Liver (tissue), 9 donors: ENCODE measurements around the gene RAB40AL. TPM values are rescaled to one million over a fixed set of nuclear protein-coding genes. Genes with fewer than 3 reads are reported as not detected.
A peak's percentile ranks its signal among the peaks of the same experiment; 100 is the strongest.

ENCODE experiments used
- DNase-seq: peaks from one replicate; pipeline ENCODE4 v3.0.0-alpha.2; 2017; ENCODE audit warnings: low spot score
- H3K27ac ChIP-seq, 2 donors: one replicate each; pipeline ENCODE4 v1.7.0; 2013; ENCODE audit warnings: inconsistent platforms in 2 of 2, low read length in 2 of 2, control low read depth in 1 of 2, low read depth in 1 of 2, mild to moderate bottlenecking in 1 of 2
- H3K27me3 ChIP-seq, 4 donors: one replicate each; pipeline versions ENCODE4 v1.6.1 to v1.7.0; 2013; ENCODE audit warnings: low read length in 3 of 4, inconsistent platforms in 1 of 4, mild to moderate bottlenecking in 1 of 4, moderate library complexity in 1 of 4; ENCODE audit not compliant: control insufficient read depth in 4 of 4, insufficient read depth in 4 of 4
- H3K36me3 ChIP-seq, 4 donors: one replicate each; pipeline versions ENCODE4 v1.6.1 to v1.7.0; 2013; ENCODE audit warnings: low read length in 3 of 4, mild to moderate bottlenecking in 3 of 4, low read depth in 1 of 4, moderate library complexity in 1 of 4; ENCODE audit not compliant: control insufficient read depth in 4 of 4, insufficient read depth in 3 of 4
- H3K4me1 ChIP-seq, 4 donors: one replicate each; pipeline versions ENCODE4 v1.6.1 to v1.7.0; 2013; ENCODE audit warnings: low read length in 3 of 4, mild to moderate bottlenecking in 3 of 4, moderate library complexity in 1 of 4; ENCODE audit not compliant: control insufficient read depth in 4 of 4, insufficient read depth in 4 of 4
- H3K4me3 ChIP-seq, 3 donors: one replicate each; pipeline versions ENCODE4 v1.6.1 to v1.7.0; 2013; ENCODE audit warnings: low read length in 3 of 3, control low read depth in 1 of 3, low read depth in 1 of 3, mild to moderate bottlenecking in 1 of 3
- H3K9ac ChIP-seq, 2 donors: one replicate each; pipeline ENCODE4 v1.7.0; 2013; ENCODE audit warnings: low read length in 2 of 2, mild to moderate bottlenecking in 2 of 2, moderate library complexity in 2 of 2, control low read depth in 1 of 2, low read depth in 1 of 2
- H3K9me3 ChIP-seq, 4 donors: one replicate each; pipeline versions ENCODE4 v1.6.1 to v1.7.0; 2013; ENCODE audit warnings: low read length in 3 of 4; ENCODE audit not compliant: control insufficient read depth in 4 of 4
- CTCF ChIP-seq: fragments of 150-350 bp; IDR thresholded peaks from 2 replicates; pipeline ENCODE4 v1.5.1; 2017; ENCODE audit warnings: improper control_type of control experiment, low read depth, low read length; ENCODE audit not compliant: missing input control
- EGR1 ChIP-seq, 2 donors: IDR thresholded peaks; 2 replicates each; pipeline ENCODE4 v1.6.1; 2016 to 2018; ENCODE audit warnings: antibody characterized with exemption in 2 of 2, low read depth in 2 of 2
- FOXA1 ChIP-seq: IDR thresholded peaks from 2 replicates; pipeline ENCODE4 v1.6.1; 2016; ENCODE audit warnings: antibody characterized with exemption
- FOXA2 ChIP-seq: IDR thresholded peaks from 2 replicates; pipeline ENCODE4 v1.6.1; 2016; ENCODE audit warnings: antibody characterized with exemption
- HNF4A ChIP-seq, 2 donors: conservative IDR thresholded peaks; 2 replicates each; pipeline ENCODE4 v1.6.1; 2016; ENCODE audit warnings: antibody characterized with exemption in 2 of 2, mild to moderate bottlenecking in 2 of 2
- HNF4G ChIP-seq: IDR thresholded peaks from 2 replicates; pipeline ENCODE4 v1.6.1; 2016; ENCODE audit warnings: antibody characterized with exemption
- JUND ChIP-seq, 2 donors: IDR thresholded peaks; 2 replicates each; pipeline ENCODE4 v1.6.1; 2016; ENCODE audit warnings: antibody characterized with exemption in 2 of 2
- MAX ChIP-seq: IDR thresholded peaks from 2 replicates; pipeline ENCODE4 v1.6.1; 2016; ENCODE audit warnings: antibody characterized with exemption
- NR2F2 ChIP-seq: IDR thresholded peaks from 2 replicates; pipeline ENCODE4 v1.6.1; 2016; ENCODE audit warnings: antibody characterized with exemption
- RAD21 ChIP-seq, 2 donors: IDR thresholded peaks; 2 replicates each; pipeline ENCODE4 v1.6.1; 2016; ENCODE audit warnings: antibody characterized with exemption in 2 of 2, mild to moderate bottlenecking in 2 of 2
- REST ChIP-seq: IDR thresholded peaks from 2 replicates; pipeline ENCODE4 v1.6.1; 2016; ENCODE audit warnings: antibody characterized with exemption, mild to moderate bottlenecking
- RXRA ChIP-seq, 2 donors: IDR thresholded peaks; 2 replicates each; pipeline ENCODE4 v1.6.1; 2017 to 2018; ENCODE audit warnings: antibody characterized with exemption in 2 of 2, mild to moderate bottlenecking in 1 of 2
- SP1 ChIP-seq: IDR thresholded peaks from 2 replicates; pipeline ENCODE4 v1.6.1; 2018; ENCODE audit warnings: antibody characterized with exemption, mild to moderate bottlenecking
- YY1 ChIP-seq: IDR thresholded peaks from 2 replicates; pipeline ENCODE4 v1.6.1; 2016; ENCODE audit warnings: antibody characterized with exemption, mild to moderate bottlenecking
- ZBTB33 ChIP-seq: IDR thresholded peaks from 2 replicates; pipeline ENCODE4 v1.6.1; 2016; ENCODE audit warnings: antibody characterized with exemption
- WGBS: extraction: QIAGEN DNeasy Blood & Tissue Kit; methylation state at CpG from one replicate; pipeline ENCODE4 v1.1.7; 2013; 5-methylcytosine and 5-hydroxymethylcytosine counted together
- polyA plus RNA-seq, 2 donors: library from polyadenylated mRNA; stranded (reverse) in 1 of 2; unstranded in 1 of 2; fragments of 200-250 nt in 1 of 2; fragments of >200 nt in 1 of 2; fragmentation: Nextera tagmentation in 1 of 2; extraction: Ambion mirVana in 1 of 2; gene quantifications; one replicate each; pipeline versions ENCODE4 v1.2.1 to v1.2.3, GENCODE V29; 2013 to 2015
- total RNA-seq, 2 donors: library from RNA; depleted of rRNA; stranded (reverse); fragments of >200 nt; gene quantifications; one replicate each; pipeline ENCODE4 v1.2.3, GENCODE V29; 2014
- donor health status: healthy.
- donor health status: healthy.
- donor health status: healthy.
- donor health status: healthy.
- donor health status: healthy.

RAB40AL gene
- total and polyA plus RNA-seq, 4 donors: 0.14 to 0.75 (median 0.53) TPM; not detected in 1

GRCh38 chrX:102950908-102951866 is 14.1 kb downstream of the RAB40AL start:
- no peak overlapping the region for H3K27ac ChIP-seq
- H3K36me3 ChIP-seq: no peaks in the 10 kb centered on the region
- peak overlapping the region in 1 of 3 donors; percentile 36 for H3K4me3 ChIP-seq
- DNase-seq: peak; percentile 56
- TF ChIP-seq CTCF: peak; percentile 61
- peak; percentile 53 to 71 for TF ChIP-seq RAD21 (IDR thresholded peaks at IDR 0.05)
- no peak for TF ChIP-seq MAX
- WGBS: 5% methylated on average over 14 of the region's 14 CpGs
- peaks cover 0 to 2% (median 0%) of the 10 kb centered on the region in 4 donors for H3K27me3 ChIP-seq
- H3K4me1 ChIP-seq: peaks cover 0 to 5% (median 3%) of the 10 kb centered on the region in 4 donors
- H3K9me3 ChIP-seq: no peaks in the 10 kb centered on the region
- no peak overlapping the region for H3K9ac ChIP-seq

GRCh38 chrX:102957751-102958150 is 20.7 kb downstream of the RAB40AL start:
- no peaks in the 10 kb centered on the region for H3K36me3 ChIP-seq
- no peak for TF ChIP-seq RAD21 (IDR thresholded peaks at IDR 0.05)
- TF ChIP-seq SP1: no peak
- no peak for TF ChIP-seq JUND (IDR thresholded peaks at IDR 0.05)
- no peak for TF ChIP-seq RXRA (IDR thresholded peaks at IDR 0.05)
- no peak for TF ChIP-seq EGR1 (IDR thresholded peaks at IDR 0.05; ENCODE audit: low read depth in 2 of 2)
- no peak for TF ChIP-seq FOXA2
- TF ChIP-seq MAX: no peak
- no peak for TF ChIP-seq NR2F2
- TF ChIP-seq YY1: no peak
- TF ChIP-seq REST: no peak
- no peak for TF ChIP-seq HNF4A (conservative IDR thresholded peaks at IDR 0.05)
- no peak for TF ChIP-seq CTCF
- TF ChIP-seq FOXA1: no peak
- no peak for TF ChIP-seq ZBTB33
- TF ChIP-seq HNF4G: no peak
- H3K27ac ChIP-seq: no peak overlapping the region
- no peak overlapping the region for H3K9ac ChIP-seq
- H3K4me3 ChIP-seq: no peak overlapping the region
- no peaks in the 10 kb centered on the region for H3K27me3 ChIP-seq
- DNase-seq: no peak
- WGBS: 94% methylated on average over 2 of the region's 2 CpGs
- no peaks in the 10 kb centered on the region for H3K9me3 ChIP-seq
- no peaks in the 10 kb centered on the region for H3K4me1 ChIP-seq
